Measurements from ENCODE around the gene LSAMP. TPM values are rescaled to one million over a fixed set of nuclear protein-coding genes. Genes with fewer than 3 reads are reported as not detected.

LSAMP gene
- total and polyA plus RNA-seq, 5 donors from 2014 or later: not detected

DNA sequence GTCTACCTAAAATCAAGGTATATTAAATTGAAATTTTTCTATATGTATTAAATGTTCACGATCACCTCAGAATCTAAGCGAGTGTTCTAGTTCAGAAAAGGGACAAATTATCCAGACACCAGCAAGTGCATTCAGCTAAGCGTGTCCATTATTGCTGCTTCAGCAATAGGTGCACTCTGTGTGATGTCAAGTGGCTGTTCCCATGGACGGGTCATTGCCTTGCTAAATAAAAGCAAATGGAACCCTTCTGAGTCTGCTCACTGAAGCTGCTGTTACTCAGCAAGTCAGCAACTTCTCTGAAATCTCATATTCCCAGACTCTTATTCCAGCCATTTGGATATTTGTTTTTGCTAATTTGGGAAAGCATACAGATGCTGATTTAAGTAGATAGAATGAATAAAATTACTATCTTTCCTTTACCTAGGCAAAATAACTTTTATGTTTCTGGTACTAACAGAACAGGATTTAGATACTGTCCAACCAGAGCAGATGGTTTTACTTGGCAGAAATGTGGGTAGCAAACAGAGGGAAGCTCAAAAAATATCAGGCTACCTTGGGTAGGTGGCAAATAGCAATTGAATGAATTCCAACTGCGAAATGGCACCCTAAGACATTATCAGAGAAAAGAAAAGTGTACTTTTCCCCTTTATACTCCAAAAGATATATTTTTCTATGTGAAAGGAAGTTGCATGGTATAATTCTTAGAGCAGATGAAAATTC is 415.0 kb downstream of the LSAMP start:
- Mint-ChIP-seq H3K27me3 (no peaks in the 10 kb centered on the region), H3K4me3 (no peak overlapping the region), H3K4me1 (no peaks in the 10 kb centered on the region), H3K9me3 (peaks cover 0 to 2% (median 0%) of the 10 kb centered on the region in 7 donors), H3K36me3 (no peaks in the 10 kb centered on the region), H3K27ac (no peak overlapping the region)
- Histone ChIP-seq H3K36me3 (ENCODE audit: control insufficient read depth, insufficient read depth, low read length) (no peaks in the 10 kb centered on the region), H3K27ac (ENCODE audit: insufficient read depth, low read length, poor library complexity, severe bottlenecking) (no peak overlapping the region), H3K4me3 (ENCODE audit: low read depth, low read length) (no peak overlapping the region), H3K9me3 (ENCODE audit: control insufficient read depth in 2 of 2, low read length in 2 of 2) (no peaks in the 10 kb centered on the region), H3K4me1 (ENCODE audit: control insufficient read depth, insufficient read depth, low read length, poor library complexity, severe bottlenecking) (no peaks in the 10 kb centered on the region), H3K27me3 (ENCODE audit: control insufficient read depth, insufficient read depth, low read length) (no peaks in the 10 kb centered on the region)
- no peak for DNase-seq
- no peak for ATAC-seq (ENCODE audit: low read depth in 2 of 2)

GRCh38 chr3:116029266-116029665 is 416.0 kb downstream of the LSAMP start:
- Histone ChIP-seq H3K4me3 (ENCODE audit: low read depth, low read length) (no peak overlapping the region), H3K27me3 (ENCODE audit: control insufficient read depth, insufficient read depth, low read length) (no peaks in the 10 kb centered on the region), H3K9me3 (ENCODE audit: control insufficient read depth in 2 of 2, low read length in 2 of 2) (no peaks in the 10 kb centered on the region), H3K36me3 (ENCODE audit: control insufficient read depth, insufficient read depth, low read length) (no peaks in the 10 kb centered on the region), H3K27ac (ENCODE audit: insufficient read depth, low read length, poor library complexity, severe bottlenecking) (no peak overlapping the region), H3K4me1 (ENCODE audit: control insufficient read depth, insufficient read depth, low read length, poor library complexity, severe bottlenecking) (no peaks in the 10 kb centered on the region)
- H3K4me3 Mint-ChIP-seq: no peak overlapping the region
- DNase-seq (no peak), ATAC-seq (ENCODE audit: low read depth in 2 of 2) (no peak)
- no peaks in the 10 kb centered on the region for H3K36me3 Mint-ChIP-seq
- no peak overlapping the region for H3K27ac Mint-ChIP-seq
- no peaks in the 10 kb centered on the region for H3K27me3 Mint-ChIP-seq
- no peaks in the 10 kb centered on the region for H3K4me1 Mint-ChIP-seq
- H3K9me3 Mint-ChIP-seq: peaks cover 0 to 2% (median 0%) of the 10 kb centered on the region in 7 donors

DNA sequence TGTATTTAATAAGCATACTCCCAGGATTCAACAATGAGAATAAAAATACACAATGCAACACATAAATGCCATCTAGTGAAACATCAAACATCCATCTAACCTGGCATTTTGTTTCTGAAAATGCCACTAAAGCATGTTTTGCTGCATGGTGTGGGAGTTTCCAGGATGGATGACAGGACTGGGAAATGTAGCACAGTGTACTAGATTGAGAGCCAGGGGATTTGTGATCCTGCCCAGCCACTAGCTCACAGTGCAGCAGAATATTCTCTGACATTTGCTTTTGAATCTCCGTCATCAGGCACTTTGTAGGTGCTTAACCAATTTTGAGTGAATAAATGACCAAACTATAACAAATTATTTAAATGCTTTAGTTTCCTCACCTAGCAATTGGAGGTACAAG is 417.1 kb downstream of the LSAMP start:
- H3K9me3 ChIP-seq (ENCODE audit: control insufficient read depth in 2 of 2, low read length in 2 of 2): no peaks in the 10 kb centered on the region
- no peak overlapping the region for H3K4me3 ChIP-seq (ENCODE audit: low read depth, low read length)
- H3K27me3 Mint-ChIP-seq: no peaks in the 10 kb centered on the region
- H3K4me1 Mint-ChIP-seq: peaks cover 0 to 4% (median 0%) of the 10 kb centered on the region in 4 donors
- no peak overlapping the region for H3K4me3 Mint-ChIP-seq
- H3K27ac Mint-ChIP-seq: no peak overlapping the region
- no peaks in the 10 kb centered on the region for H3K36me3 ChIP-seq (ENCODE audit: control insufficient read depth, insufficient read depth, low read length)
- DNase-seq: no peak
- no peaks in the 10 kb centered on the region for H3K4me1 ChIP-seq (ENCODE audit: control insufficient read depth, insufficient read depth, low read length, poor library complexity, severe bottlenecking)
- H3K36me3 Mint-ChIP-seq: no peaks in the 10 kb centered on the region
- H3K9me3 Mint-ChIP-seq: peaks cover 0 to 7% (median 0%) of the 10 kb centered on the region in 7 donors
- H3K27ac ChIP-seq (ENCODE audit: insufficient read depth, low read length, poor library complexity, severe bottlenecking): no peak overlapping the region
- ATAC-seq (ENCODE audit: low read depth in 2 of 2): no peak
- H3K27me3 ChIP-seq (ENCODE audit: control insufficient read depth, insufficient read depth, low read length): no peaks in the 10 kb centered on the region

GRCh38 chr3:116020989-116021388 is 424.3 kb downstream of the LSAMP start:
- no peak overlapping the region for H3K4me3 ChIP-seq (ENCODE audit: low read depth, low read length)
- H3K36me3 ChIP-seq (ENCODE audit: control insufficient read depth, insufficient read depth, low read length): no peaks in the 10 kb centered on the region
- DNase-seq (no peak), ATAC-seq (ENCODE audit: low read depth in 2 of 2) (no peak)
- H3K27me3 ChIP-seq (ENCODE audit: control insufficient read depth, insufficient read depth, low read length): no peaks in the 10 kb centered on the region
- Mint-ChIP-seq H3K27ac (no peak overlapping the region), H3K9me3 (peaks cover 0 to 5% (median 0%) of the 10 kb centered on the region in 7 donors), H3K4me1 (peaks cover 0 to 4% (median 0%) of the 10 kb centered on the region in 4 donors), H3K4me3 (no peak overlapping the region), H3K27me3 (no peaks in the 10 kb centered on the region), H3K36me3 (no peaks in the 10 kb centered on the region)
- no peak overlapping the region for H3K27ac ChIP-seq (ENCODE audit: insufficient read depth, low read length, poor library complexity, severe bottlenecking)
- H3K4me1 ChIP-seq (ENCODE audit: control insufficient read depth, insufficient read depth, low read length, poor library complexity, severe bottlenecking): no peaks in the 10 kb centered on the region
- H3K9me3 ChIP-seq (ENCODE audit: control insufficient read depth in 2 of 2, low read length in 2 of 2): no peaks in the 10 kb centered on the region

DNA sequence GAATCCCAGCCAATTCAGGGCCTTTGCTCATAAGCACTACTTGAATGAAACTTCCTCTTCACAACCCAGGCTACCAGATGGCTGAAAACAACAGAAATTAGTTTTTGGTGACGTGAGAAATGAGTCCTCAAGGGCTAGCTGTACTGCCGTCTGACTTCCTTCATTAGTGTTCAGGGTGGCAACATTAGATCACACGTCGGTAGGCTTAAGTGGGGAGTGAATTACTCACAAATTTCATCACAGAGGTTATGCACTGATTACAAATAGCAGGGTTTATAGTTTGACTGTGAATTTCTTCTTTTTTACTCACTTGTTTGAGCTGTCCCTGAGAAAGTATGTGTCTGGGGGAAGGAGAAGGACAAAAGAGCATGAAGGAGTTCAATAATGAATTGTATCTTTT is 424.8 kb downstream of the LSAMP start:
- Histone ChIP-seq H3K4me3 (ENCODE audit: low read depth, low read length) (no peak overlapping the region), H3K9me3 (ENCODE audit: control insufficient read depth in 2 of 2, low read length in 2 of 2) (no peaks in the 10 kb centered on the region), H3K27me3 (ENCODE audit: control insufficient read depth, insufficient read depth, low read length) (no peaks in the 10 kb centered on the region), H3K36me3 (ENCODE audit: control insufficient read depth, insufficient read depth, low read length) (no peaks in the 10 kb centered on the region), H3K4me1 (ENCODE audit: control insufficient read depth, insufficient read depth, low read length, poor library complexity, severe bottlenecking) (no peaks in the 10 kb centered on the region), H3K27ac (ENCODE audit: insufficient read depth, low read length, poor library complexity, severe bottlenecking) (no peak overlapping the region)
- ATAC-seq (ENCODE audit: low read depth in 2 of 2) (no peak), DNase-seq (no peak)
- no peak overlapping the region for H3K27ac Mint-ChIP-seq
- H3K4me3 Mint-ChIP-seq: no peak overlapping the region
- H3K9me3 Mint-ChIP-seq: peaks cover 0 to 5% (median 0%) of the 10 kb centered on the region in 7 donors
- no peaks in the 10 kb centered on the region for H3K27me3 Mint-ChIP-seq
- H3K36me3 Mint-ChIP-seq: no peaks in the 10 kb centered on the region
- H3K4me1 Mint-ChIP-seq: peaks cover 0 to 4% (median 0%) of the 10 kb centered on the region in 4 donors

- no peak overlapping the region for H3K4me3 Mint-ChIP-seq
- no peaks in the 10 kb centered on the region for H3K36me3 Mint-ChIP-seq
- H3K27me3 ChIP-seq (ENCODE audit: control insufficient read depth, insufficient read depth, low read length): no peaks in the 10 kb centered on the region
- no peaks in the 10 kb centered on the region for H3K4me1 ChIP-seq (ENCODE audit: control insufficient read depth, insufficient read depth, low read length, poor library complexity, severe bottlenecking)
- H3K4me3 ChIP-seq (ENCODE audit: low read depth, low read length): no peak overlapping the region
- H3K36me3 ChIP-seq (ENCODE audit: control insufficient read depth, insufficient read depth, low read length): no peaks in the 10 kb centered on the region
- peaks cover 0 to 5% (median 0%) of the 10 kb centered on the region in 7 donors for H3K9me3 Mint-ChIP-seq
- H3K4me1 Mint-ChIP-seq: peaks cover 0 to 4% (median 0%) of the 10 kb centered on the region in 4 donors
- DNase-seq (no peak), ATAC-seq (ENCODE audit: low read depth in 2 of 2) (no peak)
- no peaks in the 10 kb centered on the region for H3K9me3 ChIP-seq (ENCODE audit: control insufficient read depth in 2 of 2, low read length in 2 of 2)
- no peak overlapping the region for H3K27ac ChIP-seq (ENCODE audit: insufficient read depth, low read length, poor library complexity, severe bottlenecking)
- H3K27ac Mint-ChIP-seq: no peak overlapping the region
- no peaks in the 10 kb centered on the region for H3K27me3 Mint-ChIP-seq
These were observed 426.0 kb downstream of the LSAMP start for GRCh38 chr3:116019254-116019763.

- Histone ChIP-seq H3K36me3 (ENCODE audit: control insufficient read depth, insufficient read depth, low read length) (no peaks in the 10 kb centered on the region), H3K27me3 (ENCODE audit: control insufficient read depth, insufficient read depth, low read length) (no peaks in the 10 kb centered on the region), H3K9me3 (ENCODE audit: control insufficient read depth in 2 of 2, low read length in 2 of 2) (no peaks in the 10 kb centered on the region), H3K4me3 (ENCODE audit: low read depth, low read length) (no peak overlapping the region), H3K4me1 (ENCODE audit: control insufficient read depth, insufficient read depth, low read length, poor library complexity, severe bottlenecking) (no peaks in the 10 kb centered on the region), H3K27ac (ENCODE audit: insufficient read depth, low read length, poor library complexity, severe bottlenecking) (no peak overlapping the region)
- ATAC-seq (ENCODE audit: low read depth in 2 of 2) (no peak), DNase-seq (no peak)
- H3K36me3 Mint-ChIP-seq: no peaks in the 10 kb centered on the region
- H3K4me1 Mint-ChIP-seq: no peaks in the 10 kb centered on the region
- H3K27me3 Mint-ChIP-seq: no peaks in the 10 kb centered on the region
- no peak overlapping the region for H3K4me3 Mint-ChIP-seq
- H3K27ac Mint-ChIP-seq: no peak overlapping the region
- peaks cover 0 to 2% (median 0%) of the 10 kb centered on the region in 7 donors for H3K9me3 Mint-ChIP-seq
These were observed 426.6 kb downstream of the LSAMP start for GRCh38 chr3:116018646-116019045.

- H3K27me3 ChIP-seq (ENCODE audit: control insufficient read depth, insufficient read depth, low read length): no peaks in the 10 kb centered on the region
- Mint-ChIP-seq H3K27ac (no peak overlapping the region), H3K36me3 (no peaks in the 10 kb centered on the region), H3K27me3 (no peaks in the 10 kb centered on the region), H3K9me3 (no peaks in the 10 kb centered on the region), H3K4me3 (no peak overlapping the region), H3K4me1 (no peaks in the 10 kb centered on the region)
- H3K4me1 ChIP-seq (ENCODE audit: control insufficient read depth, insufficient read depth, low read length, poor library complexity, severe bottlenecking): no peaks in the 10 kb centered on the region
- no peak overlapping the region for H3K4me3 ChIP-seq (ENCODE audit: low read depth, low read length)
- DNase-seq (no peak), ATAC-seq (ENCODE audit: low read depth in 2 of 2) (no peak)
- no peak overlapping the region for H3K27ac ChIP-seq (ENCODE audit: insufficient read depth, low read length, poor library complexity, severe bottlenecking)
- no peaks in the 10 kb centered on the region for H3K9me3 ChIP-seq (ENCODE audit: control insufficient read depth in 2 of 2, low read length in 2 of 2)
- no peaks in the 10 kb centered on the region for H3K36me3 ChIP-seq (ENCODE audit: control insufficient read depth, insufficient read depth, low read length)
These were observed 429.4 kb downstream of the LSAMP start for GRCh38 chr3:116015931-116016330.
